Measurements from ENCODE around the gene NMD3. TPM values are rescaled to one million over a fixed set of nuclear protein-coding genes. Genes with fewer than 3 reads are reported as not detected.

NMD3 gene
- total and polyA plus RNA-seq, 12 donors = 13.2 to 168 (median 44.6) TPM

DNA sequence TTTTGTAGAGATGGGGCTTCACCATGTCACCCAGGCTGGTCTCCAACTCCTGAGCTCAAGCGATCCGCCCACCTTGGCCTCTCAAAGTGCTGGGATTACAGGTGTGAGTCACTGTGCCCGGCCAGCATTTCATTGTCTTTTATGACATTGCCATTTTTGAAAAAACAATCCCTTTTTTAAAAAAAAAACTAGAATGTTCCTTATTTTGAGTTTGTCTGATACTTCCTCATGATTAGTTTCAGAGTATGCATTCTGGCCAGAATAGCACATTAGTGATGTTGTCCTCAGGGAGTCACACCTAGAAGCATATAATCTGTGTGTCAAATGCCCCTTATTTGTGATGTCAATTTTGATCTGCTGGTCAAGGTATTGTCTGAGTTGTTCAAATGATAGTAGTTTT is 21.2 kb upstream of the NMD3 start:
- H3K9me3 ChIP-seq (replicated peaks in 1 of 3) = no peaks in the 10 kb centered on the region
- H3K27ac ChIP-seq = no peak overlapping the region
- no peaks in the 10 kb centered on the region for H3K27me3 ChIP-seq
- H3K4me1 ChIP-seq (replicated peaks in 1 of 2) = no peaks in the 10 kb centered on the region
- H3K4me3 ChIP-seq = no peak overlapping the region
- TF ChIP-seq POLR2A (IDR thresholded peaks at IDR 0.05) = no peak
- TF ChIP-seq, protein P1, sequence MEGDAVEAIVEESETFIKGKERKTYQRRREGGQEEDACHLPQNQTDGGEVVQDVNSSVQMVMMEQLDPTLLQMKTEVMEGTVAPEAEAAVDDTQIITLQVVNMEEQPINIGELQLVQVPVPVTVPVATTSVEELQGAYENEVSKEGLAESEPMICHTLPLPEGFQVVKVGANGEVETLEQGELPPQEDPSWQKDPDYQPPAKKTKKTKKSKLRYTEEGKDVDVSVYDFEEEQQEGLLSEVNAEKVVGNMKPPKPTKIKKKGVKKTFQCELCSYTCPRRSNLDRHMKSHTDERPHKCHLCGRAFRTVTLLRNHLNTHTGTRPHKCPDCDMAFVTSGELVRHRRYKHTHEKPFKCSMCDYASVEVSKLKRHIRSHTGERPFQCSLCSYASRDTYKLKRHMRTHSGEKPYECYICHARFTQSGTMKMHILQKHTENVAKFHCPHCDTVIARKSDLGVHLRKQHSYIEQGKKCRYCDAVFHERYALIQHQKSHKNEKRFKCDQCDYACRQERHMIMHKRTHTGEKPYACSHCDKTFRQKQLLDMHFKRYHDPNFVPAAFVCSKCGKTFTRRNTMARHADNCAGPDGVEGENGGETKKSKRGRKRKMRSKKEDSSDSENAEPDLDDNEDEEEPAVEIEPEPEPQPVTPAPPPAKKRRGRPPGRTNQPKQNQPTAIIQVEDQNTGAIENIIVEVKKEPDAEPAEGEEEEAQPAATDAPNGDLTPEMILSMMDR (IDR thresholded peaks at IDR 0.05) = no peak
- no peak for DNase-seq
- intact Hi-C loops (cut with DNase I) = no loop called here
- WGBS, 4 donors = 76 to 89% (median 80%) methylated on average over 3 of the region's 3 CpGs
- H3K36me3 ChIP-seq (replicated peaks in 1 of 2) = no peaks in the 10 kb centered on the region

DNA sequence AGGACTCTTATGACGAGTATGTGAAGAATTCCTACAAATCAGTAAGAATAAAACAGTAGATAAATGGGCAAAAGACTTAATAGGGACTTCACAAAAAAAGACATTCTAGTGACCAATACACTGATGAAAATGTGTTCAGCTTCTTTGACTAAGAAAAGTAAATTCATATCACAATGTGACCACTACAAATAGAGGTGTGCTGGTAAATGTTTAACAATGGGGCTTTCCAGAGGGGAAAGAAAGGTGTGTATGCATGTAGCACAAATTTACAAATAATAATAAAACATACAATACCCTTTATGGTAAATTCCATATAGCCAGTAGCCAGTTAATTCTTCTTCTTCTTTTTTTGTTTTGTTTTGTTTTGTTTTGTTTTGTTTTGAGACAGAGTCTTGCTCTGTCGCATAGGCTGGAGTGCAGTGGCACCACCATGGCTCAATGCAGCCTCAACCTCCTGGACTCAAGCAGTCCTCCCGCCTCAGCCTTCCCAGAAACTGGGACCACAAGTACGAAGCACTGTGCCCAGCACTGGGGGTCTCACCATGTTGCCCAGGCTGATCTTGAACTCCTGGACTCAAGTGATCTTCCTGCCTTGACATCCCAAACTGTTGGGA is 17.5 kb upstream of the NMD3 start:
- H3K27me3 ChIP-seq = no peaks in the 10 kb centered on the region
- H3K27ac ChIP-seq = no peak overlapping the region
- intact Hi-C loops (cut with DNase I) = no loop called here
- WGBS, 4 donors = 87 to 89% (median 88%) methylated on average over 4 of the region's 4 CpGs
- no peak for DNase-seq
- no peak for TF ChIP-seq POLR2A (IDR thresholded peaks at IDR 0.05)
- TF ChIP-seq, protein P1 (IDR thresholded peaks at IDR 0.05) = no peak
- H3K4me1 ChIP-seq (replicated peaks in 1 of 2) = no peaks in the 10 kb centered on the region
- no peak overlapping the region for H3K4me3 ChIP-seq
- H3K36me3 ChIP-seq (replicated peaks in 1 of 2) = no peaks in the 10 kb centered on the region
- H3K9me3 ChIP-seq (replicated peaks in 1 of 3) = no peaks in the 10 kb centered on the region

DNA sequence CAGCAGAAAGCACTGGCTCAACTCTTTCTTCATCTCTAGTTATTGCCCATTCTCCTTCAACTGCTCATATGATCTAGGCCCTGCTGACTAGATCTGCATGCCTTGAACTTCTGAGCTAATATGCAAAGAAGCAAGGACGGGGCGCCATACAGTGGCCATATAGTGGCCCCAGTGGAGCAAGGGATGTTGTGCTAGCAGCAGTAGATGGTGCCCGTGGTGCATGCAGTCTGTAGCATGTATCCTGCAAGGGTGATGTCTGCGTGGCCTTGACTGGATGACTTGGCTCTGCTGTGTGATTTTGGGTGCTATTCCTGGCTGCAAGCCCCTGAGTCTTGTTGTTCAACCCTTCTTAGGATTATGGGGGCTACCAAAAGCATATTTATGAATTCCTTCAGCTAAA is 12.2 kb upstream of the NMD3 start:
- 82 to 100% (median 87%) methylated on average over 3 to 4 of the region's 4 CpGs for WGBS, 4 donors

DNA sequence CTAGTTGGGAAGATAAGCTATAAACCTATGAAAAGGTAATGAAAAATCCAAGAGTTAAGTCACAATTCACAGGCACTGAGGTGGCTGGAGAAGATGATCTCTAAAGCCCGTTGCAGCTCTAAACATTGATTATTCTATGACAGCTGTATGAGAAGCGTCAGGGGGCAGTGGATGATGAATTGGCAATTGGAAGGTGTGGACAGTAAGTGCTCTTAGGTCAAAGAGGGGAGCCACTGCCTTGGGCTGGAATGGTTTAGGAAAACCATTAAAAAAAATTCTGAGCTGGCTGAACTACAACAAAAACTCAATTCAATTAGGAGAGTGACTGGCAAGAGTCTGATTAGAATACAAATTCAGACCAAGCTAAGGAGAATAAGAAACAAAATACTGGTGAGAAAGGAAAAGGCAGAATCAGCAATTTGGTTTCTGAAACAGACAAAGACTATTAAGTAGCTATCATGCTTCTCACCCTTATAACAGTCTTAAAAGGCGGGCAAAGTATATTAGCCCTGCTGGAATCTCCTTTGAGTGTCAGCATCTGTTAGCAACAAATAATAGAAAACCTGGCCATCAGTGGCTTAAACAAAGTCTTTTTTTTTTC is 8.8 kb upstream of the NMD3 start:
- TF ChIP-seq POLR2A (IDR thresholded peaks at IDR 0.05) = no peak
- TF ChIP-seq, protein P1 (IDR thresholded peaks at IDR 0.05) = no peak
- Histone ChIP-seq H3K4me1 (replicated peaks in 1 of 2) (no peaks in the 10 kb centered on the region), H3K36me3 (replicated peaks in 1 of 2) (no peaks in the 10 kb centered on the region), H3K9me3 (replicated peaks in 1 of 3) (no peaks in the 10 kb centered on the region), H3K4me3 (no peak overlapping the region), H3K27me3 (no peaks in the 10 kb centered on the region), H3K27ac (no peak overlapping the region)
- no peak for DNase-seq
- intact Hi-C loops (cut with DNase I) = no loop called here
- 74 to 78% (median 74%) methylated on average over 3 of the region's 3 CpGs for WGBS, 4 donors

More for the DNA sequence above, 12.2 kb upstream of the NMD3 start:
- no peaks in the 10 kb centered on the region for H3K4me1 ChIP-seq (replicated peaks in 1 of 2)
- no peak overlapping the region for H3K4me3 ChIP-seq
- no peaks in the 10 kb centered on the region for H3K36me3 ChIP-seq (replicated peaks in 1 of 2)
- H3K27ac ChIP-seq = no peak overlapping the region
- no peak for DNase-seq
- no peak for TF ChIP-seq POLR2A (IDR thresholded peaks at IDR 0.05)
- TF ChIP-seq, protein P1 (IDR thresholded peaks at IDR 0.05) = no peak
- no peaks in the 10 kb centered on the region for H3K9me3 ChIP-seq (replicated peaks in 1 of 3)
- no peaks in the 10 kb centered on the region for H3K27me3 ChIP-seq
- intact Hi-C loops (cut with DNase I) = no loop called here

All from adrenal gland (tissue), 12 donors.